Left renal cortex interstitium (tissue), 4 donors: ENCODE measurements around the gene KCNB1. TPM values are rescaled to one million over a fixed set of nuclear protein-coding genes. Genes with fewer than 3 reads are reported as not detected.
"Not testable (repeated sequence)": the region's sequence is repeated elsewhere in the genome, so short reads cannot be mapped to it uniquely, and the experiment has no call there.

Experiments used
- DNase-seq, 4 donors: peaks; one replicate each; pipeline ENCODE4 v3.0.0-alpha.2; 2013; ENCODE audit warnings: low read depth in 4 of 4, low spot score in 2 of 4, missing footprints in 1 of 4
- polyA plus RNA-seq, 4 donors: library from polyadenylated mRNA; unstranded; fragments of 120-200 nt; gene quantifications; one replicate each; pipeline ENCODE4 v1.2.1, GENCODE V29; 2013; ENCODE audit not compliant: insufficient read length in 4 of 4

The KCNB1 gene
- polyA plus RNA-seq, 4 donors: 0.47 to 1.1 (median 0.70) TPM

DNA sequence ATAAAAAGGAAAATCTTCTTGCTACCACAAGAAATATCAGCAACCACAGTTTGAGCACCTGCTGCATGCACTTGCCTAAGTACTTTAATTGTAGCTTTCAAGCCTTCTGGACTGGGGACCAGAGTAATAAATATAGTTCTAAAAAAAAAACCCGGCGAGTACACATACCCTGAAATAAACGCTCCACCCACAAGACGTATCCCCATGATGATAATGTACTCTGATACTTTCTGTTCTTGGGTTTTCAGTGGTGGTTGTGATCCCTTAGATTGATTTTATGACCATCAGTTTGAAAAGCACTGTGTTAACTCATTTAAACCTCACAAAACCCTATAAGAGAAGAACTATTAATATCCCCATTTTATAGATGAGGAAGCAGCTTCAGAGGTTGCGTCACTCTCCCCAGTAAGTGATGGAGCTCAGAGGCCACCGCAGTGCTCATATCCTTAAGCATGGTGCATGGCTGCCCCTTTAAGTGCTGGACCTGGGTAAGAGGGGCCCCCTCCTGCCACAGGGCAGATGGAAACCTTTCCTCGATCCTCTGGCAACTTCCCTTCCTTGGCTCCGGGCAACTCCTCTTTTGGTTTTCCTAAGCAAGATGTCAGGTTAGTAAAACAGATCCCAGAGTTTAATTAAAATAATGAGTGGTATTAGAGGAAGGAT is 67.3 kb downstream of the KCNB1 start:
- DNase-seq: no peak

DNA sequence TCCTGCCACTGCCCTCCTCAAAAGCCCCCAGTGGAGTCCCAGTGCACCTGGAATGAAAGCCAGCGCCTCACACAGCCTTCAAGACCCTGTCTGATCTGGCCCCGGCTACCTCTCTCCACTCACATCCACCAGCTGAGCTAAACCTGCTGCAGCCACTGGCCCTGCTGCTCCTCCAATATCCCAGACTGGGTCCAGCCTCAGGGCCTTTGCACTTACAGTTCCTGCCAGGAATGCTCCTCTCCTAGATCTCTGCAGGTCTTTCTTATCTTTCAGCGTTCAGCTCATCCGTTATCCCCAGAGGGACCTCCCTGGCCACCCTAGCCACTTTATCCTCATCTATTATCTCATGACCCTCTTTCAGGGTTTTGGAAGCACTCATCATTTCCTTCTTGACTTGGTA is 68.8 kb downstream of the KCNB1 start:
- no peak for DNase-seq

DNA sequence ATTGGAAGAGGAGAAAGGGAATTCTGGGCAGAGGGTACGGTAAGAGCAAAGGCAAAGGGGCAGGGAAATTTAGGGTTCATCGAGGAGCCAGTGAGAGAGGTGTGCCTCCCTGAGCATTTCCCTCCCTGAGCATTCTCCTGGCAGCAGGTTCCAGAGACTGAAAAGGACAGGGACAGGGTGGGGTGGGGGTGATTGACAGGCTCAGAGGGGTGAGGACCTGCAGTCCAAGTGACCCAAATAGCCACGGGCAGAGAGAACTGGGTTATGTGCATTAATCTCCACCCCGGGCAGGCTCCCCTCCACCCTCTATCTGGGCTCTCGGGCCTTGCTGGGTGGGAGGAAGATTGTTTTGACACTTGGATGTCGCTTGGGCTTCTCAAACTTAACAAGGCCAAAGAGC is 69.5 kb downstream of the KCNB1 start:
- DNase-seq: no peak

DNA sequence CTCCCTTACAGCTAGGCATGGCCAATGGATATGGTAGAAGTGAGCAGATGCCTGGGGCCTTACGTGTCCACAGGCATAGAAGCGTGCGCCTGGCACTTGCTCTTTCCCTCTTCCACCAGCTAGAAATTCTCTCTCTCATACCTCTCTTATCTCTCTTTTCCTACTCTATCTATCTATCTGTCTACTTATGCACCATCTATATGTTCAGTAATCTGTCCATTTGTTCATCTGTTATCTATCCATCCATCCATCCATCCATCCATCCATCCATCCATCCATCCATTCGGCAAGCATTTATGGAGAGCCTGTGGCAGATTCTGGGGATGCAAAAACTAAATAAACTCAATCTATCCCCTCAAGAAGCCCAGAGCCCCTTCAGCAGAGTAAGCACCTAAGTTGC is 70.2 kb downstream of the KCNB1 start:
- no peak for DNase-seq

DNA sequence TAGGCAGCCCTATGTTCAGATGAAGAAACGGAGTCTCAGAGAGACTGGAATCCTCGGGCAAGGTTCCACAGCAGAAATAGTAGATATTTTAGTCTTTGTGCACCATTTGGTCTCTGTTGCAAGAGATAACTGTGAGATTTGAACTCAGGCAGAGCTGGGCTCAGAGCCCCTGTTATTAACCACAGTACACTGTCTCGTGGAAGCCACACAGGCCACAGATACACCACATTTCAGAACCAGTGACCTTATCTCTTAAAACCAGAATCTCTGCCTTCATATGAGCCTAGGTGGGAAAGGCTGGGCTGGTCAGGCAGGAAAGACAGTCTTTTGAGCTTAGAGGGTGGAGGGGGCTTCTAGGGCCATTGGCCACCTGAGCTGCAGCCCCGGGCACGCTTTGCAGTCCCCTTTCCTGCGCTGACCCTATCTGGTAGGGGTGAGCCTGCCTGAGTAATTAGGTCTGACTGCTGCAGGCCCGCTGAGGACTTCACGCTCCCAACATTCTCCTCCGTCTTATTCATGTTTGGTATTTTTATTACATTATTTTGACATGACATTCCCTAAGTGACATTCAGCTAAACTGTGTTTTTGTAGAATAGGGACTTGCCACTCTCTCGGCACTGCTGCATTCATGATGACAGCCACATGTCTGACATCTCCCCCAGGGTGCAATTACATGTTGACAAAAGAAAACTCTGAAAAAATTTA is 71.1 kb downstream of the KCNB1 start:
- DNase-seq: no peak

DNA sequence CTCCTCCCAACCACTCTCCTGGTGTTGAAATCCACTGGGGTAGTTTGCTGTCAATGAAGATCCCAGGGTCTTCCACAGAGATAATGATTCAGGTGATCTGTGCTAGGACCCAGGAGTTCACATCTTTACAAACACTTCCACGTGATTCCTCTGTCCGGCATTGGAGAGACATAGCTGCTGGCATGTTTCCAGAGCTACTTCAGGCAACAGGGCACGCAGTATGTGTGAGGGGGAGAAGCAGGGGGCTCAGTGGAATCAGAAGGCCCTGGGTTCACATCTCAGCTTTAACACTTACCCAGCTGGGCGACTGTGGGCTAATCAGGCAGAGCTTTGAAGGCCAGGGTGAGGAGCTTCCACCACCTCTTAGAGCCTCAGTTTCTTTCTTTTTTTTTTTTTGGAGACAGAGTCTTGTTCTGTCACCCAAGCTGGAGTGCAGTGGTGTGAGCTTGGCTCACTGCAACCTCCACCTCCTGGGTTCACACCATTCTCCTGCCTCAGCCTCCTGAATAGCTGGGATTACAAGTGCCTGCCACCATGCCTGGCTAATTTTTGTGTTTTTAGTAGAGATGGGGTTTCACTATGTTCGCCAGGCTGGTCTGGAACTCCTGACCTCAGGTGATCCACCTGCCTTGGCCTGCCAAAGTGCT is 72.4 kb downstream of the KCNB1 start:
- DNase-seq: not testable (repeated sequence)

DNA sequence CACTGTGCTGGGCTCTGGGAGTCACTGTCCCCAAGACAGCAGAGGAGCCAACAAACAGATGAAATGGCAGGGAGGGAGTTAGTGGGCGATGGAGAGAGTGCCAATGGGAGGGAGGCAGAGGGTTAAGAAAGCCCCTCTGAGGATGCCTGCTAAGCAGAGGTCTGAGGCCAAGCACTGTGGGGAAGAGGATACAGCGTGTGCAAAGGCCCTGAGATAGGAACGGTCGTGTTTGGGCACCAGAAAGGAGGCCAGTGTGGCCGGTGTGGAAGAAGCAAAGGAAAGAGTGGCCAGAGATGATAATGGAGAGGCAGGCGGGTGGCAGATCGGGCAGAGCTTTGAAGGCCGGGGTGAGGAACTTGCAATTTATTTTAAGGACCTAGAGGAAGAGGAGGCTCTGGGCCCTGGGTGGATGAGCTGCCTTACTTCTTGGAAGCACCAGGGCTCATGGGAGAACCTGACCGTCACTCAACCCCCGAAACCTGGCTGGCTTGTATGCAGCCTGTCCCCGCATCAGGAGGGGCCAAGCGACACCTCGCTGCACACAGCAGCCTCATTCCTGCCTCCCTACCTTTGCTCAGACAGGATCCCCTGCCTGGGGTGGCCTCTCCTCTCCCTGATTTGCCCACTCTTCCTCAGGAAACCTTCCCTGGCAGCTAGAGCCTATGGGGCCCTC is 73.0 kb downstream of the KCNB1 start:
- DNase-seq: no peak

DNA sequence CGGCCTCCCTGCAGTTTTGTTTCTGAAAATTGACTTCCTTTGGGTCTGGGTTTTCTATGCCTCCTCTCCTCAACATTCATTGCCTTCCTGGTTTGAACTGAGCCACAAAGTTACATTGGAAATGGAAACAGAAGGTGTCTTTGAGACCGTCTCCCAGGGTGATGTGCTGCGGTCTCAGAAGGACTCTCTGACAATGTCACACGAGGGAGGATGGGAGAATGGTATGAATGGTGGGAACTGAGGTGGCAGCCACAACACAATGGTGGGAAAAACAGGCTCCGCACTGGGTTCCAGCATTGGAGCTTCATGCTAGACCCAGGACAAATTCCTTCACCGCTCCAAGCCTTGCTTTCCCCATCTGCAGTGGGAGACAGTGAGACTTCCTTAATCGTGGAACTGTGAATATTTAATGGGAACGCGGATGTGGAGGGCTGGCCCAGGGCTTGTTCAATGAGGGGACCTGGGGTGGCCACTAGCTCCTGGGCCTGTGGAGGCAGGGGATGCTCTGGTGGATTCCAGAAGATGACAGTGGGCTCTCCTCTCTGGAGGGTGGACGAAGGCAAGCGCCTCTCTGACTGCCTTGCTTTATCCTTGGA is 73.9 kb downstream of the KCNB1 start:
- DNase-seq: no peak

DNA sequence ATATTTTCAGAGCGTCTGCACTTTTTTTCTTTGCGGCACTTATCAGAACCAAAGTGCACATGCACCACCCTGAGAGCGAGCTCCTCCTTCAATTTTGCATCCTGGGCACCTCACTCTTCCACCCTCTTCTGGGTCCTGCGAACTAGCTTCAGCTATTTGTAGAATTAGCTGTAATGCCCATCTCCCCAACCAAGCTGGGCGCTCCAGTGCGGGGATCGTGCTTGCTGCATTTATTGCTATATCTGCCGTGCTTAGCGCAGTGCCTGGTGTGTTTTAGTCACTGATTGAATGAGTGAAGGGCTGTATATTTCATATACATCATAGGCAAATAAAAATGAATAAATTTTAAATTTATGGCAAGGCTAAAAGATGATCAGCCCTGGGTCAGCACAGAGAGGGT is 75.8 kb downstream of the KCNB1 start:
- no peak for DNase-seq

DNA sequence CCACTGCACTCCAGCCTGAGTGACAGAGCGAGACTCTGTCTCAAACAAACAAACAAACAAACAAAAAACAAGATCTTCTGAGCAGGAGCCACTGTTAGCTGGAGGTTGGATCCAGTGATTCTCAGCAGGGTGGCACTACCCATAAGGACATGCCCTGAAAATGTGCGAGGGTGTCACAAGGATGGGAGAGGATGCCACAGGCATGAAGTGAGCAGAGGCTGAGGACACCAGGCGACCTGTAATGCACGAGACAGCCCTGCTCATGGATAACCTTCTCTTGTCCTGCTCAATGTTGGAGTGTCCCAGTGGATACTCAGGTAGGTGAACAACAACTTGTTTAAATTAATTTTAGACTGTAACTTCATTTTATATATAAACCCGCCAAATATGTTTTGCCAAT is 76.8 kb downstream of the KCNB1 start:
- no peak for DNase-seq

DNA sequence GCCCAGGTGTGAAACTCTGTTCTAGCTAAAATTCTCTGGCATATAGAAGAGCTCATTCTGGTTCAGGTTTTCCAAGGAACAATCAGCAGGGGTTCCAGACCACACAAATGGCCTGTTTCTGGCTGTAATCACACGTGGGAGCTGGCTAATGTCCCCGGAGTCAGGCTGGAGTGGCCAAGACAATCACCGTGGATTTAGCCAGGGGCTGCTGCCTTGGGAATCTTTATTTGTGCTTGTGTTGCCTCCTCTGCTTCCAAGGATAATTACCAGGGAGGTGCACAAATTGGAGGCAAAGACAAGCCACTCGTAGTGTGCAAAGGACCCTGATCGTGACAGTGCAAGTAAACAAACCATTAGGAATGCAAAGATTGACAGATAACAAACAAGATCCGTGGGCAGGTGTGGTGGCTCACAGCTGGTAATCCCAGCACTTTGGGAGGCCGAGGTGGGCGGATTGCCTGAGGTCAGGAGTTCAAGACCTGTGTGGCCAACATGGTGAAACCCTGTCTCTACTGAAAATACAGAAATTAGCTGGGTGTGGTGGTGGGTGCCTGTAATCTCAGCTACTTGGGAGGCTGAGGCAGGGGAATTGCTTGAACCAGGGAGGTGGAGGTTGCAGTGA is 77.3 kb downstream of the KCNB1 start:
- DNase-seq: no peak

DNA sequence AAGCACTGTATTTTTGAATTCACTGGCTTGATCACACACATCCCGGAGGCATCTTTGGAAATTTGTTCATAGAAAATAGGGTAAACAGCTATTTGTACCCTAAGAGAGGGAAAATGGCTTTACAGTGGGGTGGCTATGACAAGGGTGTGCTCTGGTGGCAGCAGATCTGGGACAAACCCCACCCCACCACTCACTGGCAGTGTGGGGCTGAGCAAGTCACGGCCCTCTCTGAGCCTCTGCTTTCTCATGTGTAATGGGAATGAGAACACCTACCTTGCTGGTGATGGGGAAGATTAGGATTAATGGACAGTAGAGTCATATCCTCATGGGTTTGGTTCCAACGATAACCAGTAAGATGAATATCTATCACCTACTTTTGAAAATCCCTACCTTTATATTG is 78.0 kb downstream of the KCNB1 start:
- no peak for DNase-seq

DNA sequence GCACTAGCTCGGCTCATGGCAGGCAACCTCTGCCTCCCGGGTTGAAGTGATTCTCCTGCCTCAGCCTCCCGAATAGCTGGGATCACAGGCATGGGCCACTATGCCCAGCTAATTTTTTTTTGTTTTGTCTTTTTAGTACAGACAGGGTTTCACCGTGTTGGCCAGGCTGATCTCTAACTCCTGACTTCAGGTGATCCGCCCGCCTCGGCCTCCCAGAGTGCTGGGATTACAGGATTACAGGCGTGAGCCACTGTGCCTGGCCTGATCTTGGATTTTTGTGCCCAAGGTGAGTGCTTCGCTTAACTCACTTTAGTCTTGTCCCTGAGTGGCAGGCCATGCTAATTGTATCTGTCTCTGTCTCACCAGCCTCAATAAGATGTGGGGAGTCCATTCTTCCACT is 78.6 kb downstream of the KCNB1 start:
- no peak for DNase-seq

DNA sequence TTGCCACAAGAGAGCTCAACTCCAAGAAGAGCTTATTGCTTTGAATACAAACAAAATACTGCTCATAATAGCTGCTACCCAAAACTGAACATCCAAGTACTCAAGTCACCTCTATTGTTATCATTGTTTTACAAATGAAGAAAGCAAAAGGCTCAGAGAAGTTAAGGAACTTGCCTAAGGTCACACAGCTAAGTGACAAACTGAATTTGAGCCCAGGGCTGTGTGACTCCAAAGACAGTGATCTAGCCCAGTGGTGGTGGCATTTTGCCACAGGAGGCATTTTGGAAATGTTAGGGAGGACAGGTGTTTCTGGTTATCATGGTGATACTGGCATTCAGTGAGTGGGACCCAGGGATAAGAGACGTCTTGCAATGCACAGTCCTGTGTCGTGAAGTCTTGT is 79.5 kb downstream of the KCNB1 start:
- DNase-seq: no peak

DNA sequence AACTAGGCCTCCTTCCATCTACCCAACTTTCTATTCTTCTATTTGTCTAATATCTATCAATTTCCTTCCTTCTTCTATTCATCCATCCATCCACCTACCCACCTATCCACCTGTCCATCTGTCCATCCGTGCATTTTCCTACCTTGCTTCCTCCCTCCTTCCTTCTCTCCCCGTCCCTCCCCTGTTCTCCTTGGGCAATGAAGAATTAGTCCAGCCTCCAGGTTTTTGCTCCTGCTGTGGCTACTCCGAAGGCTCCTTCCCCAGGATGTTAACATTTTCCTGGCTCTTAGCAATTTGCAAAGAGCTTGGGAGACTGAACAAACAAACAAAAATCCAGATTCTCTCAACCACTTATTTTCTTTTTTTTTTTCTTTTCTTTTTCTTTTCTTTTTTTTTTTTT is 81.6 kb downstream of the KCNB1 start:
- DNase-seq: no peak

DNA sequence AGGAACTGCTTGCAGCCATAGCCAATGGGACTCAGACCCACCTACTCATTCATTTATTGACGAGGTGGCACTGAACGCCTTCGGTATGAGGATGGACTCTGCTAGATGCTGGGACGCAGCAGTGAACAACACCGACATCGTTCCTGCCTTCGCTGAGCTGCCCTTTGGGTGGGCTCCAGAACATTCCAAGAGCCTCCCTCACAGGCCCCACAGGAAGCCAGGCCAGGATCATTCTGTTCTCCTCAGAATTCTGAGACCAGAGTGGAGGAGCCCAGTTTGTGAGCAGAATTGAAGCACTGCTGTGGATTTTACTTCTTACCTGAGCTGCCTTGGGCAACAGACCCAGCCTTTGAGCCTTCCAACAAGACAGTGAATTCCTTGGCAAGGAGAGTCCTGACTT is 82.1 kb downstream of the KCNB1 start:
- DNase-seq: no peak

DNA sequence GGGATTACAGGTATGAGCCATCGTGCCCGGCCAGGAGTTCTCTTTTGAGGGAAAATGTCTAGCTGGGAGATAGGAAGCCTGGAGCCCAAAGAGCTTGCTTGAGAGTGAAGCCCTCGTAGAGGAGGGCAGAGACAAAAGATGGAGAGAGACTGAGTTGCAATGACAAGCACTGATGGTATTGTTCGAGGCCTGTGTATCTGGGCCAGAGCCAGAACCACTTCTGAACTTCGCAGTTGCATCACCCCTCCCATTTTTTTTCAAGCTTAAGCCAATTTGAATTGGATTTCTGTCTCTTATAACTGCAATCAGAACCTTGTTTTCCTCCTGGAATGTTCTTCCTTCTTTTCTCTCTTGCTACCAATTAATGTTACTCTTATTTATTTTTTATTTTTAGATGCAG is 83.1 kb downstream of the KCNB1 start:
- no peak for DNase-seq

DNA sequence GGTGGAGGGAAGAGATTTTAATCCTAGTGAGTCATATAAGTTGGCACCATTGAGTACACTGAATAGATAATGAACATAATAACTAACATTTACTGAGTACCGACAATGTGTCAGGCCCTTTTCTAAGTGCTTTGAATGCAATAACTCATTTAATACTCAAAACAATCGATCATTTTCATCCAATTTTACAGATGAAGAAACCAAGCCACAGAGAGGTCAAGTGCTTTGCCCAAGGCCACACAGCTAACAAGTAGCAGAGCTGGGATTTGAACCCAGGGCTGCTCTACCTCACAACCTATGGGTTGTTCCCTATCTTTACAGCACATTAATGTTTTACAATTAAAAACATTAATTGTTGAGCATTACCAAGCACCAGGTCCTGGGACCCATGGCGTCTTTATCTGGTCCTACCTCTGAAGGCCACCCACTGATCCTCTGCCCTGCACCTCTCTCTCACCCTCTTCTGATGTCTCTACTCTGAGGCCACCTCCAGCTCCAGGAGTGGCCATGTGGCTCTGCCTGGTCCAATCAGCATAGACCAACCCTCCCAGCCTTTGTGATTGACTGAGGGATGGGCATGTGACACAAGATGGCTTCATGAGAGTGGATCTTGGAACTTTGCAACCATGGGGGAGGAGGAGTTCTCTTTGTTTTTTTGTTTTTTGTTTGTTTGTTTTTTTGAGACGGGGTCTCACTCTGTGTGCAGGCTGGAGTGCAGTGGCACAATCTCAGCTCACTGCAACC is 83.9 kb downstream of the KCNB1 start:
- no peak for DNase-seq

DNA sequence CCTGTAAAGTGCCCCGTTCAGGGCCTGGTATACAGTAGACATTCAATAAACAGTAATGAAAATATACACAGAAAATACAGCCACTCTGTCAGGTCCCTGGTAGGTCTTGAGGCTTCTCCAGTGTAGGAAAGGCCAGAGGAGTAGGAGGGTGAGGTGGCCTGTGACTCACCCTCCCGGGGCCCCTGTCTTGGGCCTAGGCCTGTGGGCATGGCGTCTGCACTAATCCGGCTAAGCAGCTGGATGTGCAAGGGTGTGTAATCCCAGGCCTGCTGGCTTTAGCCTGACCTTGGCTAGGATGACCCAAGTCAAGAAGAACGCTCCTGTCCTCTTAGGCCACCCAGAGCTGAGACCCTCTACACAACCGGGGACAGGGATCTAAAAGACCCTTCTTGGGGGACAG is 84.9 kb downstream of the KCNB1 start:
- no peak for DNase-seq

DNA sequence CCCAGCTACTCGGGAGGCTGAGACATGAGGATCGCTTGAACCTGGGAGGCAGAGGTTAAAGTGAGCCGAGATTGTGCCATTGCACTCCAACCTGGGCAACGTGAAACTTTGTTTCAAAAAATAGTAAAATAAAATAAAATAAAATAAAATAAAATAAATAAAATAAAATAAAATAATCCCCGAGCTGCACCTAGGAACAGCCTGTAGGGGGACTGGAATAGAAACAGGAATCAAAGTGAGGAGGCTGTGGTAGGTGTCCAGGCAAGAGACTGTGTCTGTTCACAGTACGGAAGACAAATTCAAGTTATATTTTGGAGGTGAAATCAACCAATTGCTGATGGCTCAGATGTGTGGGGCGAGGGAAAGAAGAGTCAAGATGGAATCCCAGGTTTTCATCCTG is 86.2 kb downstream of the KCNB1 start:
- no peak for DNase-seq
